ENCODE results near the gene SCNN1G.

SCNN1G gene

DNA sequence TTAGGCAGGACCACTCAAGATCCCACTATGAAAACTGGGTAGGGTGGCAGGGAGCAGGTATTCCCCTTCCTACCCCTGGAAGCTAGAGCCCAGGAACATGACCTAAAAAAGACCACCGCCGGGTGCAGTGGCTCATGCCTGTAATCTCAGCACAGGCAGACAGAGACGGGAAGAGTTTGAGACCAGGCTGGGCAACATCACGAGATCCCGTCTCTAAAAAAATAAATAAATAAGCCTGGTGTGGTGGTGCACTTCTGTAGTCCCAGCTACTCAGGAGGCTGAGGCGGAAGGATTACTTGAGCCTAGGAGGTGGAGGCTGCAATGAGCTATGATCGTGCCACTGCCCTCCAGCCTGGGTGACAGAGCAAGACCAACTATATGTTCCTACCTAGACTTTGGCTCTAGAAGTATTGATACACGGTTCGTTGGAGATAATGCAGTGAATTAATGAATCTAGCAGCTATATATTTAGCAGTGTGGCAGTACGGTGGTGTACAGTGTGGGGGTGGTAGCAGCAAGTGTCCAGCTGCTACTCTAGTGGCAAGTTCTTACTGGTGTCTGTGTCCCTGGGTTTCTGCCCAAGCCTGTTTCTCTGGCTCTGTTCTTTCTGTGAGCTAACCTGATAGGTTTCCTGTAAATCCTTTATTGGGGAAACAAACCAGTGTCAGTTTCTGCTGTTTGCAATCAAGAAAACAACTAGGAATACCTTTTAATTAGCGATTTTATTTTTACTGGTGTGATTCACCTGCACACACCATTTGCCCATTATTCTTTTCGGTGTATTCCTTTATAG is 30.0 kb upstream of the SCNN1G start:
- no peak for DNase-seq (ENCODE audit: low spot score)

- DNase-seq (ENCODE audit: low spot score), result no peak
Measured at GRCh38 chr16:23155445-23156049, 27.0 kb upstream of the SCNN1G start.

GRCh38 chr16:23156110-23156509 is 26.4 kb upstream of the SCNN1G start:
- no peak for DNase-seq (ENCODE audit: low spot score)

- DNase-seq (ENCODE audit: low spot score), result no peak
Measured at GRCh38 chr16:23156946-23157460, 25.5 kb upstream of the SCNN1G start.

DNA sequence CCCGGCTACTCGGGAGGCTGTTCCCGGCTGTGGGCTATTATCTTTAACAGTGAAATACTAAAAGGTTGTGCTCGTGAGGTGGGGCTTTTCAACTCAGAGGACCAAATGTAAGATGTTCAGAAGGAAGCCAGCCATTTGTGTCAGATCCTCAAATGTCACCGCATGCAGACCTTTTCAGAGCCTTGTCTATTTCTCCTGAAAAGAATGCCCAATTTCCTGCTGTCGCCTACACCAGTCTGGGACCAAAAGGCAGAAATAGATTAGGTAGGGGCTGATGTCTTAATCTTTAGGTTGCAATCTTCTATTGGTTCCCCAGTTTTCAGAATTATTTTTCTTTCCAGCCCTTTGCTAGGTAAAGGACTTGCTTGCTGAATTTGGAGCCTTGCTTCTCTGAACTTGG is 24.4 kb upstream of the SCNN1G start:
- no peak for DNase-seq (ENCODE audit: low spot score)

- no peak for DNase-seq (ENCODE audit: low spot score)
Measured at GRCh38 chr16:23160082-23160481, 22.5 kb upstream of the SCNN1G start.

- no peak for DNase-seq (ENCODE audit: low spot score)
Measured at GRCh38 chr16:23160574-23160973, 22.0 kb upstream of the SCNN1G start.

GRCh38 chr16:23163921-23164320 is 18.6 kb upstream of the SCNN1G start:
- DNase-seq (ENCODE audit: low spot score), result no peak

DNA sequence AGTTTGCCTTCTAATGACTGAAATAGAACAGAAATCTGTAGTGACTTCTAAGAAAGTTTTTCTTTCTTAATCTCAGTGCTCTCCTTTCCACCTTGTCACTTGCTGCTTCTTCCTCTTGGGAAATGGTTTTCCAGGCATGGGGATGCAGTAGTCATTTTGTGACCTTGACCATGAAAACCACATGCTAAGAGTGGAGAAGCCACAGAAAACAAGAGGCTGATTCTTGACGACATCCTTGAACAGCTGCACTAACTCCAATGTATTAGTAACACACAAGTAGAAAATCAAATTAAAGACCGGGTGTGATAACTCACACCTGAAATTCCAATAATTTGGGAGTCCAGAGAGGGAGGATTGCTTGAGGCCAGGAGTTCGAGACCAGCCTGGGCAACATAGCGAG is 17.8 kb upstream of the SCNN1G start:
- no peak for DNase-seq (ENCODE audit: low spot score)

DNA sequence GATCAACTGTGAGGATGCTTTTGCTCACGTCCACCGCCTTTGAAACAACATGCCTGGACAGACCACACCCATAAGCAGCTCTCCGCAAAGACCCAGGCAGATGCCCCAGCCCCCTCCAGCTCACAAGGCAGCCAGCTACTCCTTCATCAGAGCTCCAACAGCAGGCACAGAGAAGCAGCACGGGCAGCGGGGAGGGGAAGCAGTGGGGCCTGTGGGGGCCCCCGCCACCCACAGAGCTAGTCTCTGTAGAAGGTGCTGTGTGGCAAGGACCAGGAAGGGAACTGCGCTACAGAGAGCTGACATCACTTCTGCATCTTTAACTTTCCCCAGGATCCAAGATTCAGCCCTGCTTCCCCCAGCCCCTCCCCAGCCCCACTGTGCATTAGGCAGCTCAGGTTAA is 10.0 kb upstream of the SCNN1G start:
- DNase-seq (ENCODE audit: low spot score), result no peak

DNA sequence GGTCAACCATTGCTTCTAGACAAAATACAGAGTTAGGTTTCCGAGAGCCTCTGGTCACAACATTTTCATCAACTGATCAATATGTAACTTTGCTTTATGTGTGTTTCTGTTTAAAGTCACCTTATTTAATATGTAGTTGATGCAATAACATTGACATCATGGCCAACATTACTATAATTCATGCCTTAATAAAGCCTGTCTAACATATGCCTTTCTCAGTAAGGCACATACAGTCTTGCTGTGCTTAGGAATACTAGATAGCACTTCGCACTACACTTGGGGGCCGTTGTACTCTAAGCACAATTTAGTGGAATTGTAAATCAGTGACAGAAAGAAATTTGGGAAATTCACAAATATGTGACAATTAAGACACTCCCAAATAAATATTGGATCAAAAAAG is 9.6 kb upstream of the SCNN1G start:
- DNase-seq (ENCODE audit: low spot score), result no peak

GRCh38 chr16:23174622-23175021 is 7.9 kb upstream of the SCNN1G start:
- peak; percentile 15 for DNase-seq (ENCODE audit: low spot score)

DNA sequence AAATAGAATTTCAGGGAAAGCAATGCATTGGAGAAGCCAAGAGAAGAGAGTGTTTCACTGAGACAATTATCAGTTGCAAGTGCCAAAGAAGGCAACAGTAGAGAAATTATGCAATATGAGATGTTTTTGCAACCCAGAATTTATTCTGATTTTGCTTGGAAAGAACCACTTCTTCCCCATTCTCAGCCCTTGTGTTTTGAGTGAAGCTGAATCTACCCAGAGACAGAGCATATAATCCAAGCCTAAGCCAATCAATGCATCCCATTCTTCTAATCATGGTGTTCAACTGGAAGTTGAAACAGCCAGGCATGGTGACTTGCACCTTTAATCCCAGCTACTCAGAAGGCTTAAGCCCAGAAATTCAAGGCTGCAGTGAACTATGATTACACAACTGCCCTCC is 6.9 kb upstream of the SCNN1G start:
- DNase-seq (ENCODE audit: low spot score), result no peak

DNA sequence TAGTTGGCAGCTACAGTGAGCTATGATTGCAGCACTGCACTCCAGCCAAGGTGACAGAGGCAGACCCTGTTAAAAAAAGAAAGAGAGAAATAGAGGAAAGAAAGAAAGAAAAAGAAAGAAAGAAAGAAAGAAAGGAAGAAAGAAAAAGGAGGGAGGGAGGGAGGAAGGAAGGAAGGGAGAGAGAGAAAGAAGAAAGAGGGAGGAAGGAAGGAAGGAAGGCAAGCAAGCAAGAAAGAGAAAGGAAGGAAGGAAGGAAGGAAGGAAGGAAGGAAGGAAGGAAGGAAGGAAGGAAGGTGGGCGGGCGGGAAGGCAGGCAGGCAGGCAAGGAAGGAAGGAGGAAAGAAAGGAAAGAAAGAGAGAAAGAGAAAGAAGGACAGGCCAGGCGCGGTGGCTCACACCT is 1.0 kb upstream of the SCNN1G start:
- DNase-seq (ENCODE audit: low spot score), result no peak

DNA sequence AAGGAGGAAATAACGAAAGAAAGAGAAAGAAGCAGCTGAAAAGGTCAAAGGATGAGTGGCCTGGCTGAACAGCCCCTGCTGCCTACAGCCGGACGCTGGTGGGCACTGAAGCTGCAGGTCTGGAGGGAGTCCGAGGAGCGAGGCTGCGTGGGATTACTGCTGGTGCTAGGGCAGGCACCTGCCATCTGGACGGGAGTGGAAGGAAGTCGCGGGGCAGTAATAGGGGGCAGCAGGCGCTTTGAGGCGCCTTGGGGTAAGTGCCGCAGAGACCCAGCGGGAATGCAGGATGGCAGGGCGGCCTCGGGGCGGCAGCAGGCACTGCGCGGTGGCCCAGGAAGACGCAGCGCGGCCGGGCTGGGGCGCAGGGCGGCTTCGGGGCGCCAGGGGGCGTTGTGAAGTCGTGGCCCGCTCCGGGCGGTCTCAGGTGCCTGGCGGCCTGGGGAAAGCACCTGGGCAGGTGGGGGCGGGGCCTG is 303 bp upstream of the SCNN1G start:
- peak; percentile 60 for DNase-seq (ENCODE audit: low spot score)

DNA sequence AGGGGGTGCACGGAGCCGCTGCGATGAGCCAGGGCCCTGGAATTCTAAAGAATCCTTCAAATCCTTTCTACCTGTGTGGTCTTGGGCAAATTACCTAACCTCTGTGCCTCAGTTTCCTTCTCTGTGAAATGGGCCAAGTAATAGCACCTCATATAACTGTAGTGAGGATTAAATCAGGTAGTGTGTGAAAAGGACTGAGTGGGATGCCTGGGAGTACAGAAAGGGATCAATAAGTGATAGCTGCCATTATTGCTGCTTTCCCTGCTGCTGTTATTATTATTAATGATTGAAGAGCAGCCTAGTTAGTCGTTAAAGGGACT is 958 bp downstream of the SCNN1G start:
- DNase-seq (ENCODE audit: low spot score), result no peak

GRCh38 chr16:23185656-23186055 is 3.1 kb downstream of the SCNN1G start:
- no peak for DNase-seq (ENCODE audit: low spot score)

GRCh38 chr16:23186171-23186570 is 3.6 kb downstream of the SCNN1G start:
- DNase-seq (ENCODE audit: low spot score), result no peak

- DNase-seq (ENCODE audit: low spot score), result no peak
Measured at GRCh38 chr16:23187341-23187740, 4.8 kb downstream of the SCNN1G start.

DNA sequence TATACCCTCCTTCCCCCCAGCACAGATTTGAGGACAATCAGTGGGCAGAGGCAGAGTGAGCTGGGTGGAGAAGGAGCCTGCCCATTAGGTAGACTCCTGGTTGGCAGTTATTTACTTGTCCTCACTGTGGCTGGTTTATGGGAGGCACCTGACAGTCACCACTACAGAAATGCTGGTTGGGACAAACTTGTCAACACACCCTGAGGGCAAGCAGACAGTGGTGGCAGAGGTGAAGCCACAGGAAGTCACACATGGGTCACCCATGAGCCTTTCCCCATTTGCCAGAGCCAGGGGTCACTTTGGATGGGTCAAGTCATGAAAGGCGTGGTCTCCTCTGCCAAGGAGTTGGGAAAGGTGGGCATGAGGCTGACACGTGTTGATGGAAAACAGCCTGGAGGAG is 6.4 kb downstream of the SCNN1G start:
- DNase-seq (ENCODE audit: low spot score), result no peak

- DNase-seq (ENCODE audit: low spot score), result no peak
Measured at GRCh38 chr16:23194497-23195221, 12.1 kb downstream of the SCNN1G start.

- DNase-seq (ENCODE audit: low spot score), result no peak
Measured at GRCh38 chr16:23195366-23195978, 12.9 kb downstream of the SCNN1G start.

GRCh38 chr16:23196539-23196938 is 14.0 kb downstream of the SCNN1G start:
- DNase-seq (ENCODE audit: low spot score), result no peak
